ENCODE data around the gene PSEN2. TPM values are rescaled to one million over a fixed set of nuclear protein-coding genes. Genes with fewer than 3 reads are reported as not detected.

The PSEN2 gene
- total RNA-seq, 1 donor from 2014 or later = 19.8 TPM

DNA sequence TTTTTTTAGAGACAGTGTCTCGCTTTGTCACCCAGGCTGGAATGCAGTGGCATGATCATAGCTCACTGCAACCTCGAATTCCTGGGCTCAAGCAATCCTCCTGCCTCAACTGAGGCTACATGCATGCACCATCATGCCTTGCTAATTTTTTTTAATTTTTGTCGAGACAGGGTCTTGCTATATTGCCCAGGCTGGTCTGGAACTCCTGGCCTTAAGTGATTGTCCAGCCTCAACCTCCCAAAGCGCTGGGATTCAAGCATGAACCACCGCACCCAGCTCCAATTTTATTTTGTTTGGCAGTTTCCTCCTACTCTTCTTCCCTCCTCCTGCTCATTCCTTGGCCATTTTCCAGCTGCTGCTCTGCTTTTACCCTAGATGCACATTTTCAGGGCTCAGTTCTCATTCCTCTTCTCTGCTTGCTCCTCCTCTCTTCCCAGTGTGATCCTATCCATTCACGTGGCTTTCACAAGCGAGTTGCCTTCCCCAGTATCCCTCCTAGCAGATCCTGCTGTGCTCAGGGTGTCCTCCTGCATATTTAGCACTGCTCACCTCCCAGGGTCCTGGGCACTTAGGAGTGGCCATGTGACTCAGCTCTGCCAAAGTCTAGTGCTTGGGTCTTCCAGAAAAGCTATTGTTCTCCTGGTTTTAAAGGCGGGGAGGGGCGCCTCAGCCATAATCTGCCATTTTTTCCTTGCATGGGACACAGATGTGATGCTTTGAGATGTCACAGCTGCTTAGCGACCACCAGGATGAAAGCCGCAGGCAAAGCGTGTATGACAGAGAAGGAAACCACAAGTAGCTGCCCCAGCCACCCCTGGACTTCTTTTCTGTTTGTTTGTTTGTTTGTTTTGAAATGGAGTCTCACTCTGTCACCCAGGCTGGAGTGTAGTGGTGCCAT lies 33.7 kb downstream of the PSEN2 start:
- TF ChIP-seq, protein P1, sequence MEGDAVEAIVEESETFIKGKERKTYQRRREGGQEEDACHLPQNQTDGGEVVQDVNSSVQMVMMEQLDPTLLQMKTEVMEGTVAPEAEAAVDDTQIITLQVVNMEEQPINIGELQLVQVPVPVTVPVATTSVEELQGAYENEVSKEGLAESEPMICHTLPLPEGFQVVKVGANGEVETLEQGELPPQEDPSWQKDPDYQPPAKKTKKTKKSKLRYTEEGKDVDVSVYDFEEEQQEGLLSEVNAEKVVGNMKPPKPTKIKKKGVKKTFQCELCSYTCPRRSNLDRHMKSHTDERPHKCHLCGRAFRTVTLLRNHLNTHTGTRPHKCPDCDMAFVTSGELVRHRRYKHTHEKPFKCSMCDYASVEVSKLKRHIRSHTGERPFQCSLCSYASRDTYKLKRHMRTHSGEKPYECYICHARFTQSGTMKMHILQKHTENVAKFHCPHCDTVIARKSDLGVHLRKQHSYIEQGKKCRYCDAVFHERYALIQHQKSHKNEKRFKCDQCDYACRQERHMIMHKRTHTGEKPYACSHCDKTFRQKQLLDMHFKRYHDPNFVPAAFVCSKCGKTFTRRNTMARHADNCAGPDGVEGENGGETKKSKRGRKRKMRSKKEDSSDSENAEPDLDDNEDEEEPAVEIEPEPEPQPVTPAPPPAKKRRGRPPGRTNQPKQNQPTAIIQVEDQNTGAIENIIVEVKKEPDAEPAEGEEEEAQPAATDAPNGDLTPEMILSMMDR (IDR thresholded peaks at IDR 0.05; ENCODE audit: unreplicated experiment) = no peak
- Mint-ChIP-seq H3K4me1 (ENCODE audit: unreplicated experiment) (peaks cover 3% of the 10 kb centered on the region), H3K9me3 (ENCODE audit: unreplicated experiment) (no peaks in the 10 kb centered on the region), H3K27me3 (ENCODE audit: unreplicated experiment) (no peaks in the 10 kb centered on the region), H3K27ac (ENCODE audit: unreplicated experiment) (no peak overlapping the region), H3K36me3 (ENCODE audit: low read depth, unreplicated experiment) (peaks cover 7% of the 10 kb centered on the region), H3K4me3 (ENCODE audit: unreplicated experiment) (no peak overlapping the region)
- no peak for DNase-seq (ENCODE audit: low spot score)

DNA sequence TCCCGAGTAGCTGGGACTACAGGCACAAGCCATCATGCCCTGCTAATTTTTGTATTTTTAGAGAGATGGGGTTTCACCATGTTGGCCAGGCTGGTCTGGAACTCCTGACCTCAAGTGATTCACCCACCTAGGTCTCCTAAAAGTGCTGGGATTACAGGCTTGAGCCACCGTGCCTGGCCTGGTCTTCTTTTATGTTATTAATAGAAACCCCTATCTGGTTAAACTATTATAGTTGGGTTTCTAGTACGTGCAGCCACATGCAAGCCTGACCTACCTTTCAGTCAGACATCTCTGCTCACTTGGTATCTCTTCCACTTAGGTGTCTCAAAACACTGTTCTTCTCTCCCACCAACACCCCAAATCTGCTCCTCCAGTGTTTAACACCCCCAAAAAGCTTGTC lies 34.4 kb downstream of the PSEN2 start:
- Mint-ChIP-seq H3K4me1 (ENCODE audit: unreplicated experiment) (peaks cover 3% of the 10 kb centered on the region), H3K27ac (ENCODE audit: unreplicated experiment) (no peak overlapping the region), H3K9me3 (ENCODE audit: unreplicated experiment) (no peaks in the 10 kb centered on the region), H3K4me3 (ENCODE audit: unreplicated experiment) (no peak overlapping the region), H3K27me3 (ENCODE audit: unreplicated experiment) (no peaks in the 10 kb centered on the region), H3K36me3 (ENCODE audit: low read depth, unreplicated experiment) (peaks cover 6% of the 10 kb centered on the region)
- TF ChIP-seq, protein P1 (IDR thresholded peaks at IDR 0.05; ENCODE audit: unreplicated experiment) = no peak
- no peak for DNase-seq (ENCODE audit: low spot score)

DNA sequence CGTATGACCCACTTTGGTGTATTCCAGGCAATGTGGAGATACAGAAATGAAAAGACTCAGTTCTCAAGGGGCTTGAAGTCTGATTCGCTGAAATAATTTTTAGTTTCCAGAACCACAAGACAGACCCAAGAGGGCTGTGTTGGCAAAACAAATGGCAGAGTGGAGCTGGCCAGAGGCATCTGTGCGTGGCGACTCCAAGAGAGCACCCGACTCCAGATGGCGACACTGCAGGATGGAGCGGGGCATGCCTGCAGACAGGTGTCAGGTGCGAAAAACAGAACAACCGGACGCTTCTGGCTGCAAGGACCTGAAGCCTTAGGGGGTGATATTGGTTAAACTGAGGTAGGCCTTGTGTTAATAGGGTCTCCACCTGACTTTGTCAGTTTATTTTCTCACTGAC lies 38.0 kb downstream of the PSEN2 start:
- Mint-ChIP-seq H3K27me3 (ENCODE audit: unreplicated experiment) (no peaks in the 10 kb centered on the region), H3K4me3 (ENCODE audit: unreplicated experiment) (no peak overlapping the region), H3K36me3 (ENCODE audit: low read depth, unreplicated experiment) (peaks cover 3% of the 10 kb centered on the region), H3K4me1 (ENCODE audit: unreplicated experiment) (peaks cover 3% of the 10 kb centered on the region), H3K9me3 (ENCODE audit: unreplicated experiment) (no peaks in the 10 kb centered on the region), H3K27ac (ENCODE audit: unreplicated experiment) (no peak overlapping the region)
- TF ChIP-seq, protein P1 (IDR thresholded peaks at IDR 0.05; ENCODE audit: unreplicated experiment) = no peak
- DNase-seq (ENCODE audit: low spot score) = no peak

DNA sequence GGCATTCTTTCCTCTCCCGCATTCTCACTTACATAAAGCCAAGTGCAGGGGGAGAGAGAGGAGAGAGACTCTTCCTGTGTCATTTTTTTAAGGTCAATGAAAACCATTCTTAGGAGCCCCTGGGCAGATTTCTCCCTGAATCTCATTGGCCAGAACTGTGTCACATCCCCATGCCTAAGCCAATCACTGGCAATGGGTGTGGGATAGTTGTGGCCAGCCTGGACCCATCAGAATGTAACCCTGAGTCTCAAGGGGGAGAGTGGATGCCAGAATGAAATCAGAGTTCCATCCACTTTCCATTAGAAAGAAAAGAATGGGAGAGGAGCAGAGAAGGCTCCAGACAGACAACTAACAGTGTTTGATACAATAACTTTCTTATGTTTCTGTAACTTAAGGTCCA lies 38.5 kb downstream of the PSEN2 start:
- DNase-seq (ENCODE audit: low spot score) = no peak
- Mint-ChIP-seq H3K27ac (ENCODE audit: unreplicated experiment) (no peak overlapping the region), H3K9me3 (ENCODE audit: unreplicated experiment) (no peaks in the 10 kb centered on the region), H3K4me1 (ENCODE audit: unreplicated experiment) (peaks cover 3% of the 10 kb centered on the region), H3K4me3 (ENCODE audit: unreplicated experiment) (no peak overlapping the region), H3K27me3 (ENCODE audit: unreplicated experiment) (no peaks in the 10 kb centered on the region), H3K36me3 (ENCODE audit: low read depth, unreplicated experiment) (peaks cover 3% of the 10 kb centered on the region)
- TF ChIP-seq, protein P1 (IDR thresholded peaks at IDR 0.05; ENCODE audit: unreplicated experiment) = no peak

DNA sequence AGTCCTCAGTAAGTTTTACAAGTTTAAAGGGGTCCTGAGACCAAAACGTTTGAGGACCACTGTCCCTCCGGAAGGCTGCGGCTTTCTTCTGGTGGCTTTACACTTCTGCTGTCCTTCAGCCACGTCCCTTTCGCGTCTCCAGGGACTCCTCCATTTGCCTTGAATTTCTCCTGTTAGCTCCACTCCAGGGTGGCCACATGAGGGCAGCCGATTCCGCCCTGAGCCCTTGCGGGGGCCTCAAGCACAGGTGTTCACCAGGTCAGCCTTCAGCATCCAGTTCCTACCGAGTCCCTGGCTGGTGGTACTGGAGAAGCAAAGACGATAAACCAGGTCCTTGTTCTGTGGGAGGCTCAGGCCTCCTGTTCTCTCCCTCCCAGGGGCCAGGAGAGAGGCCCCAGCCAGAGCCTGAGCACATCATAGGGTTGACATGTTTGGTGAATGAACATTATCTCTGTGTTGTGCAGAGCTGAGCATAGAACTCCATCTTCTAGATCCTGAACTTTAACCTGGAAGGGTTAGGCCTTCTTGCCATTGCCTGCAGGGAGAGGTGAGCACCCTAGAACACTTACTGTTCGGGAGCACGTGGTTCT lies 42.3 kb downstream of the PSEN2 start:
- no peak overlapping the region for H3K4me3 Mint-ChIP-seq (ENCODE audit: unreplicated experiment)
- peak; percentile 62 for DNase-seq (ENCODE audit: low spot score)
- H3K27ac Mint-ChIP-seq (ENCODE audit: unreplicated experiment) = no peak overlapping the region
- TF ChIP-seq, protein P1 (IDR thresholded peaks at IDR 0.05; ENCODE audit: unreplicated experiment) = no peak
- peaks cover 3% of the 10 kb centered on the region for H3K36me3 Mint-ChIP-seq (ENCODE audit: low read depth, unreplicated experiment)
- H3K9me3 Mint-ChIP-seq (ENCODE audit: unreplicated experiment) = no peaks in the 10 kb centered on the region
- no peaks in the 10 kb centered on the region for H3K27me3 Mint-ChIP-seq (ENCODE audit: unreplicated experiment)
- H3K4me1 Mint-ChIP-seq (ENCODE audit: unreplicated experiment) = peaks cover 3% of the 10 kb centered on the region
